ENCODE measurements around the gene ANKS1B.

The ANKS1B gene

DNA sequence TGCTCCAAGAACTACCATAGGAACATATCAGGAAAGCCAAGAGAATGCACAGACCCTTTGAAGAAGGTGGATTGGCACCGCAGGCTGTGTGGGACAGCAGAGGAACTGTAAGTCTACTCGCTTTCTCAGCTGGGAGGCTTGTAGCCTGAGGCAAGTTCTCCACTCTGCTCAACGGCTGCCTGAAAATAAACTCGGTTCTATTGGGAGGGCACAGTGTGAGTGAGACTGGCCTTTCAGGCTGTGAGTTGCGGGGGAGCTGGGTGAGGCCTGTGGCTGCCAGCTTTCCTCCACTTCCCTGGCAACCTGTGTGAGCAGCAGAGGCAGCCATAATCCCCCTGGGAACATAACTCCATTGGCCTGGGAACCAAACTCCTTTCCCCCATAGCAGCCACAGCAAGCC is 132.1 kb downstream of the ANKS1B start:
- TF ChIP-seq TAF1 (IDR thresholded peaks at IDR 0.05; ENCODE audit: low read depth) (no peak), FOXM1 (IDR thresholded peaks at IDR 0.05; ENCODE audit: borderline replicate concordance, low read depth) (no peak), YY1 (IDR thresholded peaks at IDR 0.05; ENCODE audit: low read depth) (no peak), EGR1 (IDR thresholded peaks at IDR 0.05) (no peak), NFIC (IDR thresholded peaks at IDR 0.05) (no peak), RAD21 (IDR thresholded peaks at IDR 0.05; ENCODE audit: low read depth) (no peak), CREB1 (IDR thresholded peaks at IDR 0.05; ENCODE audit: low read depth) (no peak), TCF12 (IDR thresholded peaks at IDR 0.05; ENCODE audit: low read depth) (no peak), REST (IDR thresholded peaks at IDR 0.05; ENCODE audit: low read depth) (no peak)
- TF ChIP-seq, protein P1, sequence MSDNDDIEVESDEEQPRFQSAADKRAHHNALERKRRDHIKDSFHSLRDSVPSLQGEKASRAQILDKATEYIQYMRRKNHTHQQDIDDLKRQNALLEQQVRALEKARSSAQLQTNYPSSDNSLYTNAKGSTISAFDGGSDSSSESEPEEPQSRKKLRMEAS (IDR thresholded peaks at IDR 0.05), result no peak
- TF ChIP-seq, protein P2, sequence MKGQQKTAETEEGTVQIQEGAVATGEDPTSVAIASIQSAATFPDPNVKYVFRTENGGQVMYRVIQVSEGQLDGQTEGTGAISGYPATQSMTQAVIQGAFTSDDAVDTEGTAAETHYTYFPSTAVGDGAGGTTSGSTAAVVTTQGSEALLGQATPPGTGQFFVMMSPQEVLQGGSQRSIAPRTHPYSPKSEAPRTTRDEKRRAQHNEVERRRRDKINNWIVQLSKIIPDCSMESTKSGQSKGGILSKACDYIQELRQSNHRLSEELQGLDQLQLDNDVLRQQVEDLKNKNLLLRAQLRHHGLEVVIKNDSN (IDR thresholded peaks at IDR 0.05), result no peak

- TF ChIP-seq YY1 (IDR thresholded peaks at IDR 0.05; ENCODE audit: low read depth), result no peak
- no peak for TF ChIP-seq NFIC (IDR thresholded peaks at IDR 0.05)
- TF ChIP-seq TCF12 (IDR thresholded peaks at IDR 0.05; ENCODE audit: low read depth), result no peak
- TF ChIP-seq, protein P1 (IDR thresholded peaks at IDR 0.05), result no peak
- no peak for TF ChIP-seq REST (IDR thresholded peaks at IDR 0.05; ENCODE audit: low read depth)
- no peak for TF ChIP-seq EGR1 (IDR thresholded peaks at IDR 0.05)
These were observed 136.8 kb downstream of the ANKS1B start for GRCh38 chr12:99847936-99848335.

DNA sequence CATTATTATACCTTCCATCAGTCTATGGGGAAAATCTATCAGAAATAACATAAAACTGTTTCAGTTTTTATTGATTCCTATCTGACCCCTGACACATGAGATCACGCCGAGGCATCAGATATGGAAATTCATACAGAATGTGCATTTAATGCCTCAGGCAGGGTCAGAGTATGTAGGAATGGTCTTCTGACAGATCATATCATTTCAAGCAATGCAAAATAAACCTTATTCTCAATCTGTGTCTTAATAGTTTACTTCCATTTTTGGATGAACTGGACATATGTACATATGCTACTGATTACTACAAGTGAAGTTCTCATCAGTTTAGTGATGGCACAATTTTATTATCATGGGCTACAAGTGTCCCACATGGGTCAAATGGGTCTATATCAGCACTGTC is 150.0 kb downstream of the ANKS1B start:
- TF ChIP-seq ZBTB7A (IDR thresholded peaks at IDR 0.05; ENCODE audit: low read depth) (no peak), EP300 (IDR thresholded peaks at IDR 0.05; ENCODE audit: borderline replicate concordance) (no peak), NFIC (IDR thresholded peaks at IDR 0.05) (no peak), TEAD4 (IDR thresholded peaks at IDR 0.05) (no peak), TCF12 (IDR thresholded peaks at IDR 0.05; ENCODE audit: low read depth) (no peak), EGR1 (IDR thresholded peaks at IDR 0.05) (no peak), CREB1 (IDR thresholded peaks at IDR 0.05; ENCODE audit: low read depth) (no peak), TAF1 (IDR thresholded peaks at IDR 0.05; ENCODE audit: low read depth) (no peak), REST (IDR thresholded peaks at IDR 0.05; ENCODE audit: low read depth) (no peak), YY1 (IDR thresholded peaks at IDR 0.05; ENCODE audit: low read depth) (no peak), RAD21 (IDR thresholded peaks at IDR 0.05; ENCODE audit: low read depth) (no peak), FOXM1 (IDR thresholded peaks at IDR 0.05; ENCODE audit: borderline replicate concordance, low read depth) (no peak), CEBPB (IDR thresholded peaks at IDR 0.05) (no peak)
- TF ChIP-seq, protein P1 (IDR thresholded peaks at IDR 0.05), result no peak
- TF ChIP-seq, protein P2 (IDR thresholded peaks at IDR 0.05), result no peak

GRCh38 chr12:99833397-99833796 is 151.3 kb downstream of the ANKS1B start:
- TF ChIP-seq YY1 (IDR thresholded peaks at IDR 0.05; ENCODE audit: low read depth) (no peak), EP300 (IDR thresholded peaks at IDR 0.05; ENCODE audit: borderline replicate concordance) (no peak), TCF12 (IDR thresholded peaks at IDR 0.05; ENCODE audit: low read depth) (no peak), REST (IDR thresholded peaks at IDR 0.05; ENCODE audit: low read depth) (no peak), CEBPB (IDR thresholded peaks at IDR 0.05) (no peak)
